Measurements from ENCODE around the gene NTSR1. TPM values are rescaled to one million over a fixed set of nuclear protein-coding genes. Genes with fewer than 3 reads are reported as not detected.

The NTSR1 gene
- total and polyA plus RNA-seq, 8 donors: 0.06 to 15.9 (median 0.28) TPM; not detected in 5

DNA sequence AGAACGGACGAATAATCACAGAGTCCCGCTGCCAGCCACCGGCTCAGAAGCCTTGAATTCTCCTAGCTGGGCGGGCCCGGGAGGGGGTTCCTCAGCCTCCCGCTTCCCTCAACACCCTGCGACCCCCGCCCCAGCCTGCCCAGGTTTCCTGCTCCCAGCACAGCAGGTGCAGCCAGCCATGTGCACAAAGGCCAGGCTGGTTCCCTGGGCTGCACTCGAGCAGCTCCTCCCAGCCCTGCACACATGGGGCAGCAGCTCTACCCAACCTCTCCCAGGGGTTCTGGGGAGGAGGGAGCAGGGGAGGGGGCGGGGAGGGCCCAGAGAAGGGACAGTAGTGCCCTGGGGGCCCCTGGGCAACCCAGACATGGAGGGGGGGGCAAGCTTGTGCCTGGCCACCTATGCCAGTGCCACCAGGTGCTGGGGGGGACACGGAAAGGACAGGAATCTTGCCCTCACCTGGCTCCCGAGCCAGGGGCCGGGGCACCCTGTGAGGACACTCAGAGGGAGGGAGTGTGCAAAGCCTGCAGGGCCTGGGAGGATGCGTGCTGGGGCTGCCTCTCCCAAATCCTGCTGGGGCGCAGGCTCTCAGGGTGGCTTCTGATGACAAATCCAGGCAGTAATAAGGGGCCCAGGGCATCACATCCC is 1.2 kb upstream of the NTSR1 start:
- DNase-seq: no peak
- WGBS, 5 donors: 36 to 61% (median 48%) methylated on average over 13 to 16 of the region's 16 CpGs
- Histone ChIP-seq H3K27me3 (peaks cover 24 to 75% (median 47%) of the 10 kb centered on the region in 3 donors), H3K4me1 (peaks cover 21 to 47% (median 32%) of the 10 kb centered on the region in 4 donors), H3K9me3 (no peaks in the 10 kb centered on the region), H3K36me3 (no peaks in the 10 kb centered on the region), H3K27ac (no peak overlapping the region), H3K4me3 (no peak overlapping the region)
- intact Hi-C loops (cut with DNase I; ENCODE audit: low total_unique reads): no loop called here
- TF ChIP-seq POLR2AphosphoS5 (IDR thresholded peaks at IDR 0.05) (no peak), POLR2A (IDR thresholded peaks at IDR 0.05) (no peak), EP300 (IDR thresholded peaks at IDR 0.05) (no peak)
- TF ChIP-seq, protein P1, sequence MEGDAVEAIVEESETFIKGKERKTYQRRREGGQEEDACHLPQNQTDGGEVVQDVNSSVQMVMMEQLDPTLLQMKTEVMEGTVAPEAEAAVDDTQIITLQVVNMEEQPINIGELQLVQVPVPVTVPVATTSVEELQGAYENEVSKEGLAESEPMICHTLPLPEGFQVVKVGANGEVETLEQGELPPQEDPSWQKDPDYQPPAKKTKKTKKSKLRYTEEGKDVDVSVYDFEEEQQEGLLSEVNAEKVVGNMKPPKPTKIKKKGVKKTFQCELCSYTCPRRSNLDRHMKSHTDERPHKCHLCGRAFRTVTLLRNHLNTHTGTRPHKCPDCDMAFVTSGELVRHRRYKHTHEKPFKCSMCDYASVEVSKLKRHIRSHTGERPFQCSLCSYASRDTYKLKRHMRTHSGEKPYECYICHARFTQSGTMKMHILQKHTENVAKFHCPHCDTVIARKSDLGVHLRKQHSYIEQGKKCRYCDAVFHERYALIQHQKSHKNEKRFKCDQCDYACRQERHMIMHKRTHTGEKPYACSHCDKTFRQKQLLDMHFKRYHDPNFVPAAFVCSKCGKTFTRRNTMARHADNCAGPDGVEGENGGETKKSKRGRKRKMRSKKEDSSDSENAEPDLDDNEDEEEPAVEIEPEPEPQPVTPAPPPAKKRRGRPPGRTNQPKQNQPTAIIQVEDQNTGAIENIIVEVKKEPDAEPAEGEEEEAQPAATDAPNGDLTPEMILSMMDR (IDR thresholded peaks at IDR 0.05): no peak

DNA sequence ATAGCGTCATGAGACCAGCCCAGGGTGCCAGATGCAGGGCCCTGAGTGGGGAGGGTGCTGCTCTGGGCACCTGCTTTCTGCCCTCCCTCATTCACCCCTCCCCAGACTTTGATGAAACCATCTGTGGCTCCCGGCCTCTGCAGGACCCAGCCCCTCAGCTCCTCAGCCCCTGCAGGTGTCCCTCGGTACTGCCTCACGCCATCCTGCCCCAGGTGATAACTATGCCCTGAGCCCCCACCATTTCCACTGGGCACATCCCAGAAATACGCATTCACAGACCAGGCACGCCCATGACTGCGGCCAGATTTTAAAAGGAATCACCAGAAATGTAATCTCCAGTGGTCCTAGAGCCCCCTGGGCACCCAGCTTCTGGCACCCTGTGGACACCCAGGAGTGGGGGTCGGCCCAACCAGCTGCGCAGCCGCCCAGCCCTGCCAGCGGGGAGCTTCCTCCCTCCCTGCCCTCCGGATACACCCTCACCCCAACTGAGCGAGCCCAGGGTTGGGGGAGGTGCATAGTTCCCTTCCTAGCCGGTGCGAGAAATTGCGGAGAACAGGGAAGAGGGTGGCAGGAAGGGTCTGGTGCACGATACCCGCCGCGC is 615 bp upstream of the NTSR1 start:
- no peak for DNase-seq
- H3K36me3 ChIP-seq: no peaks in the 10 kb centered on the region
- no peak for TF ChIP-seq POLR2AphosphoS5 (IDR thresholded peaks at IDR 0.05)
- TF ChIP-seq POLR2A (IDR thresholded peaks at IDR 0.05): no peak
- no peak for TF ChIP-seq EP300 (IDR thresholded peaks at IDR 0.05)
- TF ChIP-seq, protein P1 (IDR thresholded peaks at IDR 0.05): no peak
- intact Hi-C loops (cut with DNase I; ENCODE audit: low total_unique reads): no loop called here
- peaks cover 24 to 81% (median 47%) of the 10 kb centered on the region in 3 donors for H3K27me3 ChIP-seq
- WGBS, 5 donors: 4 to 7% (median 5%) methylated on average over 9 to 20 of the region's 20 CpGs
- peak overlapping the region in 3 of 4 donors; percentile 3 to 33 (median 32) for H3K4me3 ChIP-seq
- H3K9me3 ChIP-seq: no peaks in the 10 kb centered on the region
- no peak overlapping the region for H3K27ac ChIP-seq
- H3K4me1 ChIP-seq: peaks cover 21 to 48% (median 35%) of the 10 kb centered on the region in 4 donors

DNA sequence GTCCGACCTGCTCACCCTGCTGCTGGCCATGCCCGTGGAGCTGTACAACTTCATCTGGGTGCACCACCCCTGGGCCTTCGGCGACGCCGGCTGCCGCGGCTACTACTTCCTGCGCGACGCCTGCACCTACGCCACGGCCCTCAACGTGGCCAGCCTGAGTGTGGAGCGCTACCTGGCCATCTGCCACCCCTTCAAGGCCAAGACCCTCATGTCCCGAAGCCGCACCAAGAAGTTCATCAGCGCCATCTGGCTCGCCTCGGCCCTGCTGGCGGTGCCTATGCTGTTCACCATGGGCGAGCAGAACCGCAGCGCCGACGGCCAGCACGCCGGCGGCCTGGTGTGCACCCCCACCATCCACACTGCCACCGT is 885 bp downstream of the NTSR1 start:
- intact Hi-C loops (cut with DNase I; ENCODE audit: low total_unique reads): no loop called here
- no peak overlapping the region for H3K4me3 ChIP-seq
- peaks cover 14 to 43% (median 30%) of the 10 kb centered on the region in 4 donors for H3K4me1 ChIP-seq
- no peak overlapping the region for H3K27ac ChIP-seq
- peaks cover 24 to 91% (median 47%) of the 10 kb centered on the region in 3 donors for H3K27me3 ChIP-seq
- H3K9me3 ChIP-seq: no peaks in the 10 kb centered on the region
- TF ChIP-seq POLR2AphosphoS5 (IDR thresholded peaks at IDR 0.05): no peak
- TF ChIP-seq POLR2A (IDR thresholded peaks at IDR 0.05): no peak
- no peak for TF ChIP-seq EP300 (IDR thresholded peaks at IDR 0.05)
- TF ChIP-seq, protein P1 (IDR thresholded peaks at IDR 0.05): no peak
- WGBS, 5 donors: 74 to 78% (median 76%) methylated on average over 9 to 30 of the region's 30 CpGs
- DNase-seq: no peak
- H3K36me3 ChIP-seq: no peaks in the 10 kb centered on the region

DNA sequence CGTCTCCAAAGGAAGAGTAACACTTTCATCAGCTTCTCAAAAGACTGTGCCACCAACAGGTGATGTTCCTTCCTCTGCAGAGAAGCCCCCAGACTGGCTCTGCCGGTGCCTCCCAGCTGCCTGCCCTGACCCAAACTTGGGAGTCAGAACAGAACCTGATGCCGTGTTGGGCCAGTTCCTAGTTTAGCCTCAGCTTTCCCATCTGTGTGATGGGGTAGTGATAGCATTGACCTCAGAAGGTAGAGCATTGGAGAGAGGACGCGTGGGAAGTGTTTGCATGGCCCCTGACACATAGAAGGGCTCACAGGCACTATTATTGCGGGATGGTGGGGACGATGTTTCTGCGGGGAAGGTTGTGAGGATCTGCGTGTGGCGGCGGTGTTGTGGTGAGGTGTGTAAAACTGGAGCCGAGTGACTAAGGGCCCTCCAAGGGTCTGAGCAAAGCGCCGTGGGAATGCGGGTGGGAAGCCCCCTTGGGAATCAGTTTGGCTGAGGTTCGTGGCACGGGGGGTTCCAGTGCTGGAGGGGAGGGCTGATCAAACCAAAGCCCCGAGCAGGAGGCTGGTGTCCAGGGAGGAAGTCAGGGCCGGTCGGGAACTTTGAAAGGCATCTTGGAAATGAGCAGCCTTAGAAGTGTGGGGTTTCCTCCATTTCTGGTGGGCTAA is 1.7 kb downstream of the NTSR1 start:
- no peak for TF ChIP-seq POLR2A (IDR thresholded peaks at IDR 0.05)
- TF ChIP-seq, protein P1 (IDR thresholded peaks at IDR 0.05): no peak
- no peak for TF ChIP-seq POLR2AphosphoS5 (IDR thresholded peaks at IDR 0.05)
- TF ChIP-seq EP300 (IDR thresholded peaks at IDR 0.05): no peak
- Histone ChIP-seq H3K27me3 (peaks cover 24 to 88% (median 47%) of the 10 kb centered on the region in 3 donors), H3K4me1 (peaks cover 14 to 37% (median 25%) of the 10 kb centered on the region in 4 donors), H3K27ac (no peak overlapping the region), H3K9me3 (no peaks in the 10 kb centered on the region), H3K4me3 (no peak overlapping the region), H3K36me3 (no peaks in the 10 kb centered on the region)
- 71 to 82% (median 76%) methylated on average over 19 to 20 of the region's 20 CpGs for WGBS, 5 donors
- intact Hi-C loops (cut with DNase I; ENCODE audit: low total_unique reads): no loop called here
- DNase-seq: no peak
